ENCODE measurements around the gene UHRF2. TPM values are rescaled to one million over a fixed set of nuclear protein-coding genes. Genes with fewer than 3 reads are reported as not detected.

UHRF2 gene
- total and polyA plus RNA-seq, 8 donors: 12.8 to 30.0 (median 17.5) TPM

DNA sequence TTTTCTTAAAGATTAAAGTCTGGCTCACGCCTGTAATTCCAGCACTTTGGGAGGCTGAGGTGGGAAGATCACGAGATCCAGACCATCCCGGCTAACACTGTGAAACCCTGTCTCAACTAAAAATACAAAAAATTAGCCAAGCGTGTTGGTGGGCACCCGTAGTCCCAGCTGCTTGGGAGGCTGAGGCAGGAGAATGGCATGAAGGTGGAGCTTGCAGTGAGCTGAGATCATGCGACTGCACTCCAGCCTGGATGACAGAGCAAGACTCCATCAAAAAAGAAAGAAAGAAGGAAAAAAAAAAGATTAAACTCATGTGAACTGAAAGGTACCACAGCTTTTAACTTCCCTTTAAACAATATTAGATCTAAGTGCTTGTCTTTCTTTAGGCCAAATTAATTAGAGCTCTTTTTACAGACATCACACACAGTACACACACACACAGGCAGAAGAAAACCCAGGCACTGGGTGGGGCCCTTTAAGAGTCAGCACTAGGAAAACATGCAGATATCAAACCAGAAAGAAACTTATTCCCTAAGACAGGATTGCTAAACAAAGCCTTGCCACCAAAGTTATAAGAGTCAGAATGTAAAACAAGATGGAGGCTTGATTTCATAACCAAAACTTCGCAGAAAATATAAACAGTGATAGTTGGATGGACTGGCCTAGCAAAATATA, 29.3 kb upstream of the UHRF2 start:
- TF ChIP-seq, protein P1, sequence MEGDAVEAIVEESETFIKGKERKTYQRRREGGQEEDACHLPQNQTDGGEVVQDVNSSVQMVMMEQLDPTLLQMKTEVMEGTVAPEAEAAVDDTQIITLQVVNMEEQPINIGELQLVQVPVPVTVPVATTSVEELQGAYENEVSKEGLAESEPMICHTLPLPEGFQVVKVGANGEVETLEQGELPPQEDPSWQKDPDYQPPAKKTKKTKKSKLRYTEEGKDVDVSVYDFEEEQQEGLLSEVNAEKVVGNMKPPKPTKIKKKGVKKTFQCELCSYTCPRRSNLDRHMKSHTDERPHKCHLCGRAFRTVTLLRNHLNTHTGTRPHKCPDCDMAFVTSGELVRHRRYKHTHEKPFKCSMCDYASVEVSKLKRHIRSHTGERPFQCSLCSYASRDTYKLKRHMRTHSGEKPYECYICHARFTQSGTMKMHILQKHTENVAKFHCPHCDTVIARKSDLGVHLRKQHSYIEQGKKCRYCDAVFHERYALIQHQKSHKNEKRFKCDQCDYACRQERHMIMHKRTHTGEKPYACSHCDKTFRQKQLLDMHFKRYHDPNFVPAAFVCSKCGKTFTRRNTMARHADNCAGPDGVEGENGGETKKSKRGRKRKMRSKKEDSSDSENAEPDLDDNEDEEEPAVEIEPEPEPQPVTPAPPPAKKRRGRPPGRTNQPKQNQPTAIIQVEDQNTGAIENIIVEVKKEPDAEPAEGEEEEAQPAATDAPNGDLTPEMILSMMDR (IDR thresholded peaks at IDR 0.05): no peak
- intact Hi-C loops (cut with DNase I): no loop called here
- FAIRE-seq (no peak), ATAC-seq (no peak), DNase-seq (no peak)
- no peaks in the 10 kb centered on the region for H3K36me3 ChIP-seq
- H3K4me1 ChIP-seq: no peaks in the 10 kb centered on the region
- WGBS, 2 donors: 80 to 88% methylated on average over 7 of the region's 7 CpGs
- H3K4me3 ChIP-seq: no peak overlapping the region
- no peak overlapping the region for H3K27ac ChIP-seq
- H3K27me3 ChIP-seq: no peaks in the 10 kb centered on the region
- no peaks in the 10 kb centered on the region for H3K9me3 ChIP-seq

DNA sequence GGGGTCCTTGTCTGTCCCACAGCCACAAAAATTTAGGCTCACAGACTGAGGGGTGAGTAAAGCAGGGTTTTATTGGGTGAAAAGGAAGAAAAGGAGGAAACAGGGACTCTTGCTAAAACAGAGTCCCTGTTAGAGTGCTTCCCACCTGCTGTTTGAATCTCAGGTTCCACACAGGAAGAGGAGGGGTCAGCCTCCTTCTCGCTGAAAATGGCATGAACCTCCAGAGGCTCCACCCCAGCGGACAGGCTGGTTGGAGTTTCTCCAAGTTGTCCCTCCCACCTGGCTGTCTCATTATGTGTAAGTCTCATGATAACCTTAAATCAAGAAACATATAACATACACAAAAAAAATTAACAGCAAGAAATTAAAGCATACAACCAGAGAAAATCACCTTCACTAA, 28.3 kb upstream of the UHRF2 start:
- H3K27ac ChIP-seq: no peak overlapping the region
- H3K4me1 ChIP-seq: no peaks in the 10 kb centered on the region
- ATAC-seq (no peak), DNase-seq (no peak), FAIRE-seq (no peak)
- H3K4me3 ChIP-seq: no peak overlapping the region
- TF ChIP-seq, protein P1 (IDR thresholded peaks at IDR 0.05): no peak
- no peaks in the 10 kb centered on the region for H3K9me3 ChIP-seq
- intact Hi-C loops (cut with DNase I): no loop called here
- H3K36me3 ChIP-seq: no peaks in the 10 kb centered on the region
- H3K27me3 ChIP-seq: no peaks in the 10 kb centered on the region
- WGBS, 2 donors: 67 to 69% methylated on average over 2 of the region's 2 CpGs

DNA sequence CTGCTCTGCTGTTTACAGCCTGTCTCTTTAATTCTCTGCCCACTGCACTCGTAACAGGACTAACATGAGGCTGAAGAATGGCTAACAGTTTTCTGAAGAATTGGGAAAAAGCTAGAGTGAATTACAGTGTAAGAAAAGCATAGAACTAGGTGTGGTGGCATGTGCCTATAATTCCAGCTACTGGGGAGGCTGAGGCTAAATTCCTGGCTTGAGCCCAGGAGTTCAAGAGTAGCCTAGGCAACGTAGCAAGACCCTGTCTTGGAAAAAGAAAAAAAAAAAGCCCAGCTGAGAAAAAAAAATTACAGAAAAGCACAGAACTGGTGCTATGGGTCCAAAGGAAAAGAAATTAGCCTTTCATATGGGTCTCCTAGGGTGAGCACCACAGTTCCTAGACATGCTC, 13.9 kb upstream of the UHRF2 start:
- no peaks in the 10 kb centered on the region for H3K36me3 ChIP-seq
- DNase-seq (no peak), ATAC-seq (no peak), FAIRE-seq (no peak)
- 43 to 55% methylated on average over 2 of the region's 2 CpGs for WGBS, 2 donors
- H3K4me1 ChIP-seq: no peaks in the 10 kb centered on the region
- no peak overlapping the region for H3K27ac ChIP-seq
- intact Hi-C loops (cut with DNase I): no loop called here
- H3K27me3 ChIP-seq: no peaks in the 10 kb centered on the region
- H3K9me3 ChIP-seq: no peaks in the 10 kb centered on the region
- TF ChIP-seq, protein P1 (IDR thresholded peaks at IDR 0.05): no peak
- no peak overlapping the region for H3K4me3 ChIP-seq

DNA sequence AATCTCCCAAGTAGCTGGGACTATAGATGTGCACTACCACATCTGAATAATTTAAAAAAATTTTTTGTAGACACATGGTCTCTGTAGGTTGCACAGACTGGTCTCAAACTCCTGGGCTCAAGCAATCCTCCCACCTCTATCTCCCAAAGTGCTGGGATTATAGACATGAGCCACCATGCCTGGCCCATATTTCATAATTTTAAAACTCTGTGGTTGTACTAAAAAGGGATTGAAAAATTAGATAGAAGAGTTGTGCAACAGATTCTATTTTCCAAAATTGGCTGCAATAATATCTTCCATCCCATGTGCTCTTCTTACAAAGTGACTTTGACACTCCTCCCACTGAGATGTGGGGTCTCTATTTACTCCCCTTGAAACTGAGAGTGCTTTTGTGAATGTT, 7.6 kb upstream of the UHRF2 start:
- DNase-seq (no peak), ATAC-seq (no peak), FAIRE-seq (no peak)
- Histone ChIP-seq H3K4me3 (no peak overlapping the region), H3K27ac (no peak overlapping the region), H3K36me3 (no peaks in the 10 kb centered on the region), H3K27me3 (no peaks in the 10 kb centered on the region), H3K9me3 (no peaks in the 10 kb centered on the region), H3K4me1 (no peaks in the 10 kb centered on the region)
- TF ChIP-seq, protein P1 (IDR thresholded peaks at IDR 0.05): no peak
- intact Hi-C loops (cut with DNase I): no loop called here

DNA sequence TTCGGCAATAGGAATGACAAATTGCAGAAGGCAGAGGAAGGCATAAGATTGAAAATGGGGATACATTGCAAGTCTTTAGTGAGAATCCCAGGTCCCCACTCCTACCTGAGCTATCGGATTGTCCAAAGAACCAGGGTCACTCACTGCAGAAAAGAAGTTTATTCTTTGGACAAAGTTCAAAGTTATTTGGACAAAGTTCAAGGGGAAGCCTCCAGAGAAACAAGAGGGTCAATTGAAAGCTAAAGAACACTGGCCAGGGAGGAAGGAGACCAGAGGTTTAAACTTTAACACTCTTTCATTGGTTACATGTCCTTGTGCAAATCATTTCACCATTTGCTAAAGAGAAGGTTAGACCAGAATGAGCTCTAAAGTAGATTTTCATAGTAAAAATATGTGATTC, 5.2 kb upstream of the UHRF2 start:
- intact Hi-C loops (cut with DNase I): no loop called here
- no peak for FAIRE-seq
- no peak overlapping the region for H3K4me3 ChIP-seq

More for the DNA sequence above, 5.2 kb upstream of the UHRF2 start:
- TF ChIP-seq, protein P1 (IDR thresholded peaks at IDR 0.05): no peak
- DNase-seq (no peak), ATAC-seq (no peak)
- Histone ChIP-seq H3K36me3 (no peaks in the 10 kb centered on the region), H3K4me1 (no peaks in the 10 kb centered on the region), H3K9me3 (no peaks in the 10 kb centered on the region), H3K27me3 (no peaks in the 10 kb centered on the region), H3K27ac (no peak overlapping the region)
- 48 to 59% methylated on average over 2 of the region's 2 CpGs for WGBS, 2 donors
